ENCODE results near the gene ARMH4. TPM values are rescaled to one million over a fixed set of nuclear protein-coding genes. Genes with fewer than 3 reads are reported as not detected.

The ARMH4 gene
- total RNA-seq, 1 experiment from 2014 or later: 42.6 TPM

DNA sequence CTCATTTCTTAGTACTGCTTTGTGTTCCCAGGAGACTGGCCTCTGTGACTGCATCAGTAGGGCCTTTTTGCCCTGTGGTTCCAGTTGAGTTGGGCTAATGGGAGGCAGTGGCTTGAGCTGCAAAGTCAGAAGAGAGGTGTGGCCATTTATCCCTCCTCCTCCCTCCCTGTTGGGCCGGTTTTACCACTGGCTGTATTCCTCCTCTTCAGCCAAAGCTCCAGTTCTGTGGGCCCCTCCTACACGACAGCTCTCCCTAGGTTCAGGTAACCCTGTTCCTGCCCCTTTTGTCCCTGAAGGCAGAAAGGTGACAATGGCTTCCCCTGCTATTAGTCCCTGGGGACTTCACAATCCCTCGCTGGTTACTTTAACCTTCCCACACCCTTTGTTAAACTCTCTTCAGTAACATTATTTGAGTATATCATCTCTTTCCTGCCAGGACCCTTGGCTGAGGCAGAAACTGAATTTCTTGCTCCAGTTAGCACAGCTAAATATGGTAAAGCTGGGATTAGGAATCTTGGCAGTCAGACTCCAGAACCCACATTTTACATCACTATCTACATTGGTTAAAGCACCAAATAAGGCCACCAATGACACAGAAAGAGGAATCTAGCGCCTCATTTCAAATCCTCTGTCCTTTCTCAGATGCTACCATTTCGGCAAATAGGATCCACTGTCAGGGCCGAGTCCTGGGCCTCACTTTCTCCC lies 164.3 kb downstream of the ARMH4 start:
- no peak overlapping the region for H4K5ac ChIP-seq (ENCODE audit: insufficient read length, low read depth, low read length)

More for the DNA sequence above, 164.3 kb downstream of the ARMH4 start:
- no peak overlapping the region for H2BK120ac ChIP-seq (ENCODE audit: low read depth, low read length, poor library complexity, severe bottlenecking)
- H3K9ac ChIP-seq (ENCODE audit: extremely low read depth, insufficient read length, low read length): no peak overlapping the region
- H3K4me2 ChIP-seq (ENCODE audit: insufficient read depth, insufficient read length, low read length): no peak overlapping the region
- TF ChIP-seq, protein P1, sequence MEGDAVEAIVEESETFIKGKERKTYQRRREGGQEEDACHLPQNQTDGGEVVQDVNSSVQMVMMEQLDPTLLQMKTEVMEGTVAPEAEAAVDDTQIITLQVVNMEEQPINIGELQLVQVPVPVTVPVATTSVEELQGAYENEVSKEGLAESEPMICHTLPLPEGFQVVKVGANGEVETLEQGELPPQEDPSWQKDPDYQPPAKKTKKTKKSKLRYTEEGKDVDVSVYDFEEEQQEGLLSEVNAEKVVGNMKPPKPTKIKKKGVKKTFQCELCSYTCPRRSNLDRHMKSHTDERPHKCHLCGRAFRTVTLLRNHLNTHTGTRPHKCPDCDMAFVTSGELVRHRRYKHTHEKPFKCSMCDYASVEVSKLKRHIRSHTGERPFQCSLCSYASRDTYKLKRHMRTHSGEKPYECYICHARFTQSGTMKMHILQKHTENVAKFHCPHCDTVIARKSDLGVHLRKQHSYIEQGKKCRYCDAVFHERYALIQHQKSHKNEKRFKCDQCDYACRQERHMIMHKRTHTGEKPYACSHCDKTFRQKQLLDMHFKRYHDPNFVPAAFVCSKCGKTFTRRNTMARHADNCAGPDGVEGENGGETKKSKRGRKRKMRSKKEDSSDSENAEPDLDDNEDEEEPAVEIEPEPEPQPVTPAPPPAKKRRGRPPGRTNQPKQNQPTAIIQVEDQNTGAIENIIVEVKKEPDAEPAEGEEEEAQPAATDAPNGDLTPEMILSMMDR (conservative IDR thresholded peaks at IDR 0.05): no peak
- H3K23ac ChIP-seq (ENCODE audit: insufficient read length, low read depth, low read length): no peak overlapping the region
- peak overlapping the region in 1 of 3 experiments; percentile 36; a peak in 2 of 7 replicates for H3K27ac Mint-ChIP-seq
- H4K8ac ChIP-seq (replicated peaks; ENCODE audit: insufficient read length, low read depth, low read length): no peak overlapping the region
- H2BK20ac ChIP-seq (ENCODE audit: low read depth, low read length, poor library complexity, severe bottlenecking): no peak overlapping the region
- no peak overlapping the region for H3K14ac ChIP-seq (ENCODE audit: insufficient read depth, low read length)
- no peak overlapping the region for H3K27ac ChIP-seq (ENCODE audit: insufficient read length, low read depth, low read length)
- H3K9me3 ChIP-seq (ENCODE audit: control insufficient read depth, low read depth, low read length): no peaks in the 10 kb centered on the region
- H3K36me3 Mint-ChIP-seq (ENCODE audit: insufficient read depth in 1 of 3, low read depth in 3 of 3): no peaks in the 10 kb centered on the region
- H3K4ac ChIP-seq (ENCODE audit: low read depth, low read length): no peak overlapping the region
- H3K56ac ChIP-seq (ENCODE audit: insufficient read length, low read depth, low read length): no peak overlapping the region
- peaks cover 10 to 13% of the 10 kb centered on the region in 2 experiments for H3K4me1 Mint-ChIP-seq
- no peak overlapping the region for H2AFZ ChIP-seq (ENCODE audit: low read length)
- H3K4me1 ChIP-seq (ENCODE audit: insufficient read depth, low read length): peaks cover under 1% of the 10 kb centered on the region; the same call in 1 of the 2 replicates
- no peak overlapping the region for H2BK5ac ChIP-seq (ENCODE audit: insufficient read length, low read length)
- no peaks in the 10 kb centered on the region for H3K27me3 ChIP-seq (ENCODE audit: insufficient read depth, low read length)
- H3K18ac ChIP-seq (ENCODE audit: insufficient read length, low read depth, low read length): no peak overlapping the region
- no peaks in the 10 kb centered on the region for H3K9me3 Mint-ChIP-seq
- WGBS (ENCODE audit: extremely low coverage, insufficient read length, low lambda C conversion rate): no CpG with 5 or more reads among the region's 6 CpGs
- no peak overlapping the region for H3T11ph ChIP-seq (ENCODE audit: low read length)
- no peaks in the 10 kb centered on the region for H3K79me1 ChIP-seq (ENCODE audit: insufficient read depth, low read depth, low read length, poor library complexity, severe bottlenecking)
- H3K79me2 ChIP-seq (ENCODE audit: insufficient read depth, low read length): no peaks in the 10 kb centered on the region
- H2AK5ac ChIP-seq (ENCODE audit: insufficient read length, low read length): no peak overlapping the region
- H3K23me2 ChIP-seq (ENCODE audit: insufficient read length, low read depth, low read length, poor library complexity, severe bottlenecking): no peaks in the 10 kb centered on the region
- H2BK15ac ChIP-seq (ENCODE audit: low read depth, low read length): no peak overlapping the region
- no peak overlapping the region for H2BK12ac ChIP-seq (ENCODE audit: insufficient read length, low read depth, low read length)
- no peaks in the 10 kb centered on the region for H4K20me1 ChIP-seq (ENCODE audit: control insufficient read depth, insufficient read depth, insufficient read length)
- DNase-seq: peak; percentile 59
- H3K27me3 Mint-ChIP-seq (ENCODE audit: low read depth): no peaks in the 10 kb centered on the region
- H4K91ac ChIP-seq (ENCODE audit: insufficient read length, low read depth, low read length): no peak overlapping the region
- no peak overlapping the region for H3K4me3 Mint-ChIP-seq

Measured in H9 (cell line).